SIG-M5 treated with dmso at 0.1 percent for 504 hours (cell line): ENCODE data around the gene CEPT1.

Experiments used
- DNase-seq: peaks from one replicate; lab custom pipeline; 2025; ENCODE audit not compliant: unreplicated experiment; lab: John Stamatoyannopoulos, UW

Gene CEPT1

GRCh38 chr1:111225717-111226400, 85.8 kb downstream of the CEPT1 start:
- DNase-seq, result no peak

GRCh38 chr1:111227434-111227833, 87.4 kb downstream of the CEPT1 start, which contains the start of gene CHI3L2:
CHI3L2 (plus strand) TSS chr1:111227713; CDS start chr1:111227730, 17 bp downstream.
- DNase-seq, result no peak

- no peak for DNase-seq
Observed at GRCh38 chr1:111227851-111228747, 88.1 kb downstream of the CEPT1 start.

- DNase-seq, result no peak
Observed at GRCh38 chr1:111228748-111229126, 88.7 kb downstream of the CEPT1 start.

GRCh38 chr1:111232134-111232533, 92.1 kb downstream of the CEPT1 start:
- DNase-seq, result no peak

GRCh38 chr1:111234258-111234657, 94.2 kb downstream of the CEPT1 start:
- DNase-seq, result no peak
